ENCODE results near the gene AURKAIP1.
"Not testable (repeated sequence)": the region's sequence is repeated elsewhere in the genome, so short reads cannot be mapped to it uniquely, and the experiment has no call there.

Gene AURKAIP1

GRCh38 chr1:1385339-1385738 is 10.3 kb upstream of the AURKAIP1 start:
- not testable (repeated sequence) for DNase-seq

- DNase-seq: no peak
Observed at GRCh38 chr1:1381294-1381693, 6.3 kb upstream of the AURKAIP1 start.

DNA sequence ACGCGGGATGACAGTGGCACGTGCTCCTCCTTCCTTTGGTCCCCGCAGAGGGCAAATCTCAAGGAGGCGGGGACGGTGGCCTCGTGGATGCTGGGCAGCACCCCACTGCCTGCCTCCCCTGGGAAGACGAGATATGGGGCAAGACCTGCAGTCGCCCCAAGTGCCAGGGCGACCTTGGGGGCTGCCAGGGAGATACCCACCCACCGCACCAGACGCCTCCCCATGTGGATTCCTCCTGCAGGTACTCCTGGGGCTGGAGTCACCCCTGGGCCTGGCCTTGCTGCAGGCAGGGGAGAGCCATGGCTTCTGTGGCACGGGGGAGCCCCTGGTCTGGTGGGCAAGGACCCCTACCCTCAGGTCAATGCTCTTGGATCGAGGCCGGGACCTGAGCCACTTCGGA is 5.9 kb upstream of the AURKAIP1 start:
- DNase-seq: no peak

DNA sequence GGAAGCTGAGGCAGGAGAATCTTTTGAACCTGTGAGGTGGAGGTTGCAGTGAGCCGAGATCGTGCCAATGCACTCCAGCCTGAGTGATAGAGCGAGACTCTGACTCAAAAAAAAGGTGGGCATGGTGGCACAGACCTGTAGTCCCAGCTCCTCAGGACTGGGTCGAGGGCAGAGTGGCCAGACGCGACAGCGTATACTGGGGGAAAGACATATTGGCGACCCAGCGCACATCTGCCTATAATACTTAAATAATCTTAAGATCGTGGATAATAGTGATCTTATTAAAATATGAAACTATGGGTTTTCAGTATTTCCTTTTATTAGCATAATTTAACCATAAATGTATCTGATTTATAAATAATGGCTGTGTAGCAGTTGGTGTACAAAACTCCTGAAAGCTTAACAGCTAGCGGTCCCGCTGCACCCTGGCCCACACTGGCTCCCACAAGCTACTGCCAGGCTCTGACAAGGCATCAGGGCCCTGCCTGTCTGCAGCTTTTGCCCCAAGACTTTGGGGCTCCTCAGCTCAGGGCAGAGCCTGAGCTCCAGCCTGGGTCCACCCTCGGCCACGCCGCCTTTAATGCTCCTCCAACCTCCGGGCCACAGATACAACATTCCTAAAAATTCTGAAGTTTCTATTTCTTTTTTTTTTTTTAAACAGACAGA is 2.7 kb upstream of the AURKAIP1 start:
- no peak for DNase-seq

DNA sequence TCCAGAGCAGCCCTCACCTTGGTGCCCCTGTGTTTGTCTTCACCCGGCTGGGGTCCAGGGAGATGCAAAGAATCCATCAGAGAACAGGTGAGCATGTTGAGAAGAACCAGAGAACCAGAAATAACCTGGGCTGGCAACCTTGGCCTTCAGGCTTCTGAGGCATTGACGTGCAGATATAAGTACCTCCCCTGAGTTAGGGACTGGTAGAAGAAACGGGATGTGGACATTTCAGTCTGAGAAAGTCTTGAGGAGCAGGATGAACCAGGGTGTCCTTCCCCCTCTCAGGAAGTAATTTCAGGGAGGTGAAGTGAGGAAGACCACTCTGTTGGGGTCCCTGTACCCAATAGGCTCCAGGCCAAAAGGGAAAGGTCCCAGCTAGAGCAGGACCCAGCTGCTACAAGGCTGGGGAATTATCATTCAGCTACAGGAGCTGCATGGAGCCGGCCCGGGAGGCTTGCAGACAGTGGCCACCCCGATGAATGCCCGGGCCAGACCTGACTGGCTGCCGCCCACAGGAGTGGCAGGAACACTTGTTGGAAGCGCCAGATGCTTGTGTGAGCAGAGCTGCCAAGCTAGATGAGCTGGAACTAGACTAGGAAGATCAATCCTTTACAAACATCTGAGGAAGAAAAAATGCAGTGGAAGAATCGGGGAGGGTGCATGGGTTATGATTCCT is 1.7 kb upstream of the AURKAIP1 start:
- DNase-seq: no peak

DNA sequence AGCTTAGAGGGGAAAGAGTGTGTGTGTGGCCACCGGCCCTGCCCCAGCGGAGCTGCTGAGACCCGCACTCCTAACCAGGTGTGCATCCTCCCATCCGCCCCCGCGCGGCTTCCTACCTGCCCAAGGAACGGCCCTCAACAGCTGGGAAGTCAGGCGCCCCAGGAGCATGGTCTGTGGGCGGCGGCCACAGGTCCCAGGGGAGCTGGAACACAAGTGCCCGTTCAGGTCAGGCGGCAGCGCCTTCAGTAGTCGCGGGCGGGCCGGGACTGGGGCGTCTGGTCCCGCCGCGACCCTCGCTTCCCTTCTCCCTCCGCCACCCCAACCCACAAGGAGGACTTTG is 448 bp downstream of the AURKAIP1 start:
- DNase-seq: no peak

DNA sequence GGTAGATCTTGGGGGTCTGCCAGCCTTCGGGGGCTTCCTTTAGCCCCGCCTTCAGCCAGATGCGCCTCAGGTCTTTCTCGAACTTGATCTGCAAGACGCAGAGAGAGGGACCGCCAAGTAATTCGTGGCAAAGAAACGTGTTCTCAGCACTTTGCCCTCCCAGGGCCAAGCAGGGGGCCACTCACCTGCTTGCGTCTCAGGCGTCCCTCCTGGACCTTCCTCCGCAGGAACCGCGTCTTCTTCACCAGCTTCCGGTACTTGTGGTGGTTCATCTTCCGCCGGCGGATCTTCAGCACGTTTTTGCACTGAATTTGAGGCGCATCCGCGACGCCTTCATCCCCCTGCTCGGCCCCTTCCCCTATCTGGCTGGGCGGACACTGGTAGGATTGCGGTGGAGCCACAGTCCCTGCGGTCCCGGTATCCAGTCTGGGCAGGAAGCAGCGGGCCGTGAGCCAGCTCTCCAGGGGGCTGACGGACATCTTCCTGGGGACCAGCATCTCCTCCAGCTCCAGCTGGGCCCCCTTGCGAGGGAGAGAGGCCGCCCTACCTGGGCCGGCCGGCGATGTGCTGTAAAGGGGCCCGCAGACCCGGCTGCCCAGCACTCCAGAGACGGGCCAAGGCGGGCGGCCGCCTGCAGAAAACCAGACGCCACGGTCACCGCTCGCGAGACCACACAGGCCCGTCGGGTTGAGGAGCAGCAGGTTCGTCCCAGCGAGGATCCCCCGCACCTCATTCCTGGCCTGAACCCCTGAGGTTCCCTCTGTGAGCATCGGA is 1.0 kb downstream of the AURKAIP1 start:
- DNase-seq: no peak

DNA sequence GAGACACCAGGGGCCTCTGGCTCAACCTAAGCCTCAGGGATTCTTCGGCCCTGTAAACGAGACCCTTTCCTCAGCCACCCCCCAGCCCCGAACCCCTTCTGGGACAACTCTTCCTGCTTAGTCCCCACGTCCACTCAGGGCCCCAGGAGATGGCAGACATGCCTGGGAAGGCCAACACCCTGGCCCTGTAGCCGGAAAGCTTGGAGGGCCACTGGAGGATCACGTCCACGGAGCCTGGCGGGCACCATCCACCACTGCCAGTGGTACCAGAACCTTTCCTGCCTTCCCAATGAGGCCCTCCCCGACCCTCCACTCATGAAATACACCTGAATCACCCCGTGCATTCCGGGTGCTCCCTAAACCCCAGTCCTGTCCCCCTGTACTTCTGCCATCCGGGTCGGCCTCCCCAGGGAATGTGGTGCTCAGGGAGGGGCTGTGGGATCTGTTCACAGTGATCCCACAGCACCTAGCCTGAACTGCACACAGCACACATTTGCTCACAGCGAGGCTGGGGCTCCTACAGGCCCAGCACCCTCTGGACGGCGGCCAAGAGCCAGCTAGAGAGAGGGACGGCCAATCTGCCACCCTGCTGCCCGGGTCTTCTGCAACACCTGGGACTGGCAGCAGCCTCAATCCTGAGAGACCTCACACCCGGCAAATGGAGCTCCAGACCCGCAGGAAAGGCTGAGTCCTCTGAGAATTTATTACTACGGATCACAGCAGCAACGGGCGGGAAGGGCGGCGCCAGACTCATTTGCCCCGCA is 1.8 kb downstream of the AURKAIP1 start:
- no peak for DNase-seq

GRCh38 chr1:1371746-1372711 is 3.0 kb downstream of the AURKAIP1 start:
- DNase-seq: no peak

- peak; percentile 42 for DNase-seq
Observed at GRCh38 chr1:1371364-1371745, 3.7 kb downstream of the AURKAIP1 start.

DNA sequence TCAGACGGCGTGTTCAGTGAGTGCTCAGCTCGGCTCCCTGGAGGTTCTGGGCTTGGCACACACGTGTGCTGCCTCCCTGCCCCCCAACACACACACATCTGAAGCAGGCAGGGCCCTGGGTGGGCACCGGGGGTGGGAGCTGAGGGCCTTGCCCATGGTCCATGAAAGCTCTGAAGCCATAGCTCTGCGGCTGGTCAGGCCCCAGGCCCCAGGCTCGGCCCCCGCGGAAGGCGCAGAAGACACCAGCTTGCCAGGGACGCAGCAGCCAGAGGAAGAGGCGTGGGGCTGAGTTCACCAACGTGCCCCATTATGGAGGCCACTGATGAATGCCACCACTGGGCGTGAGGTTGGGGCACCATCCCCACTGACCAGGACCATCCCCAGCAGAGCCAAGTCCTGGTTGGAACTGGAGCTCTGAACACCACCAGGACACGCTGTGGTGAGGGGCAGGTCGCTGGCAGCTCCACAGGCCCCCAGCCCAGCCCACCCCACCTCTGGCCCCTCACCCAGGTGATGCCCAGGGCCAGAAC is 4.2 kb downstream of the AURKAIP1 start:
- no peak for DNase-seq

DNA sequence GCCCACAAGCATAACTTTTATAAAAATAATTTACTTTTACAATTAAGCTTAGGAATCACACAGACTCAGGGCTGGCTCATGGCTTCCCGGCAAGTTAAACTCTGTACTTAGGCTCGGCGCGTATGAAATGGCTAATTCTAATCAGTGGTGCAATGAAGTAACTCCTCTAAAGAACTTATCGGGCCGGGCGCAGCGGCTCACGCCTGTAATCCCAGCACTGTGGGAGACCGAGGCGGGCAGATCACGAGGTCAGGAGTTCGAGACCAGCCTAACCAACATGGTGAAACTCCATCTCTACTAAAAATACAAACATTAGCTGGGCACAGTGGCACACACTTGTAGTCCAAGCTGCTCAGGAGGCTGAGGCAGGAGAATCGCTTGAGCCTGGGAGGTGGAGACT is 4.9 kb downstream of the AURKAIP1 start:
- DNase-seq: not testable (repeated sequence)

GRCh38 chr1:1367315-1367714 is 7.7 kb downstream of the AURKAIP1 start:
- DNase-seq: no peak

DNA sequence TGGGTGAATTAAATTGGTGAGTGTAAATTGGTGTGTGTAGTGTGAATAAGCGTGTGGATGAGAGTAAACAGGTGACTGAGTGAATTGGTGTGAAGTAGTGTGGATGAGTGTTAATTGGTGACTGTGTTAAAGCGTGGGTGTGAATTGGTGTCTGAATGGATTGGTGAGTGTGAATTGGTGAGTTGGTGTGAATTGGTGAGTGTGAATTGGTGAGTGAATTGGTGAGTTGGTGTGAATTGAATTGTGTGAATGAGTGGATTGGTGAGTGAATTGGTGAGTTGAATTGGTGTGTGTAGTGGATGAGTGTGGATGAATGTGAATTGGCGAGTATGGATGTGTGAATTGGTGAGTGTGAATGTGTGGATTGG is 8.3 kb downstream of the AURKAIP1 start:
- no peak for DNase-seq

- no peak for DNase-seq
Observed at GRCh38 chr1:1365875-1366698, 8.9 kb downstream of the AURKAIP1 start.

- no peak for DNase-seq
Observed at GRCh38 chr1:1364266-1364665, 10.7 kb downstream of the AURKAIP1 start.

GRCh38 chr1:1361982-1362423 is 13.0 kb downstream of the AURKAIP1 start:
- no peak for DNase-seq

DNA sequence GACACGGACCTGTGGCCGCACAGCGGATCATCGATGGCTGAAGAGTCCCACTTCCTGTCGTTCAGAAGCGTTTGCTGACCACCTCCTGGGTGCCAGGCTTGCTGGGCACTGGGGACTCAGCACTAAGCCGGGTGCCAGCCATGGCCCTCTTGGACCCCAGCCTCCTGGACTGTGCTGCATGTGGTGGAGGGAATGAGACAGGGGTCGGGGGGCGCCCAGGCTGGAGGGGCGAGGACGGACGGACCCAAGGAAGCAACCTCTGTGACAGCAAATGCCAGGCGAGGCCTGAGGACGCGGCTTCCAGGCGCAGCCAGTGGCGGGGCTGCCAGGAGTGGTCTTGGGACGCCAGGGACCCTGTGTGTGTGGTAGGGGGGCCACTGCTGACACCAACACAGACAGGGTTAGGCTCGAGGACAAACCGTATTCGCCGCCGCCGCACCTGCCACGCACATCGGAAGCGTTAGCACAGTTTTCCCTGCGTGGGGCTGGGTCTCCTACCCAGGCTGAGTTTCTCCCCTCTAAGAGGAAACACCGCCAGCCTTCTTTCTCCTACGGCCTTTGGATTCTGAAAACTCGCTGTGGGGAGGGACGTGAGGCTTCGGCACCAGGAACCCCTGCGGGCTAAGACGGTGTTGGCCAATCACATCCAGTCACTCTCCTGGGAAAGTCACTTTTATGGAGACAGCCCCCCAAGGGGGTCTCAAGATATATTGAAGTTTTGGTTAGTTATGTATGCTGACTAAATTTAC is 13.6 kb downstream of the AURKAIP1 start:
- no peak for DNase-seq

DNA sequence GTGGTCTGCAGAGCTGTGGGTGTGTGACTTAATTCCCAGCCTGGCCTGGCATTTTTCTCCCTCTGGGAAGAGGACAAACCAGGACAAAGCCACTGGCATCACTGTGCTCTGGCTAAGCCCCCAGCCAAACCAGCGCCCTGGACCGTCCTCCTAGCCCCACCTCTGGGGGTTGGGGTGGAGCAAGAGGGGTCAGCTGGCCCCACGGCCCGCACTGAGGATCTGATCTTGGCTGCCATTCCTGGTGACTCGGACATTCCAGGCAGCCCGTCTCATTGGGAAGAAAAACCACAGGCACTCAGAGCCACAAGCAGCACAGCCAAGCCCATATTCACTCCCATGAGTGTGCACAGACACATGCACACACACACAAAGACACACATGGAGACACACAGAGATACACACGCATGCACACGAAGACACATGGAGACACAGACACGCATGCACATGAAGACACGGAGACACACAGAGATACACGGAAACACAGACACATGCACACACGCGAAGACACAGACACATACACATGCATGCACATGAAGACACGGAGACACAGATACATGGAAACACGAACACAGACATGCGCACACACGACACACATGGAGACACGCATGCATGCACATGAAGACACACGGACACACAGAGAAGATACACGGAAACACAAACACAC is 14.4 kb downstream of the AURKAIP1 start:
- DNase-seq: no peak
